ENCODE data around the gene MAX.

MAX gene

GRCh38 chr14:65044596-65044959 lies 57.7 kb downstream of the MAX start:
- no peaks in the 10 kb centered on the region for H3K9me3 ChIP-seq
- H3K4me3 ChIP-seq (ENCODE audit: low read depth in 1 of 2, low read length in 1 of 2), result peak overlapping the region; percentile 54 to 56
- peaks cover 49 to 68% of the 10 kb centered on the region in 2 experiments for H3K4me1 ChIP-seq (ENCODE audit: control insufficient read depth in 1 of 2, insufficient read depth in 1 of 2, low read depth in 1 of 2, low read length in 1 of 2)
- H3K27me3 ChIP-seq, result no peaks in the 10 kb centered on the region
- peaks cover 4% of the 10 kb centered on the region for H3K36me3 ChIP-seq
- H3K27ac ChIP-seq, result peak overlapping the region; percentile 88
- TF ChIP-seq CTCF (IDR thresholded peaks at IDR 0.05), result no peak

GRCh38 chr14:65043893-65044595 lies 58.3 kb downstream of the MAX start:
- TF ChIP-seq CTCF (IDR thresholded peaks at IDR 0.05), result no peak
- Histone ChIP-seq H3K36me3 (peaks cover 4% of the 10 kb centered on the region), H3K9me3 (no peaks in the 10 kb centered on the region), H3K4me1 (ENCODE audit: control insufficient read depth in 1 of 2, insufficient read depth in 1 of 2, low read depth in 1 of 2, low read length in 1 of 2) (peaks cover 49 to 68% of the 10 kb centered on the region in 2 experiments), H3K27me3 (no peaks in the 10 kb centered on the region), H3K4me3 (ENCODE audit: low read depth in 1 of 2, low read length in 1 of 2) (peak overlapping the region; percentile 54 to 56), H3K27ac (peak overlapping the region; percentile 88)

DNA sequence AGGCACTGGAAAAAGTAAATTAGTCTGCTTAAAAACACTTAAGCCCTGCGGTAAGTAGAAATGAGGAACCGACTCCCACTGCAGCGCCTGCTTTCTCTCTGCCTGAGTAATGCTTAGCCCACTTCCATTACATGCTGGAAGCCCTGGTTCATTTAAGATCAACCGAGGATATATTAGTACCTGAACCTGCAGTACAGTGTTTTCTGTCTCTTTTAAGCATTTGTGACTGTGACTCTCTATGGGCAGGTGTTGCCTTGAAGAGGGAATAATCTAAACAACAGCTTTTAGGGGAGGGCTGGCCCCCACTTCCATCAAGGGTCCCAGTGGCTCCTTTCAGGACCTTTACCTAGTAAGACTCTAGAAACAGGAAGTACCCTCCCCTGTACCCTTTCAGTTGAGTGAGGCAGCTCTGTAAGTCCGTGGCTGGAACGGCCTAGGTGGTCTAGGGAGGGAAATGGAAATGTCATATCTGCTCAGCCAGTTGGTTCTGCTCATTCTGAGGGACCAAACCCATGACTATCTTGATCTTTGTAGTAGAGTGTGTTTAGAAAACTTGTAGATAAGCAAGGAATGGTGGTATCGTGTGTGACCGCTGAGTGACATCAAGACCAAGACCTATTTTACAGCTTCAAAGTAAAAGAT lies 59.5 kb downstream of the MAX start:
- no peak for TF ChIP-seq CTCF (IDR thresholded peaks at IDR 0.05)
- H3K36me3 ChIP-seq, result peaks cover 2% of the 10 kb centered on the region
- no peaks in the 10 kb centered on the region for H3K9me3 ChIP-seq
- H3K27ac ChIP-seq, result peak overlapping the region; percentile 86
- H3K27me3 ChIP-seq, result no peaks in the 10 kb centered on the region
- H3K4me3 ChIP-seq (ENCODE audit: low read depth in 1 of 2, low read length in 1 of 2), result peak overlapping the region; percentile 13 to 50
- H3K4me1 ChIP-seq (ENCODE audit: control insufficient read depth in 1 of 2, insufficient read depth in 1 of 2, low read depth in 1 of 2, low read length in 1 of 2), result peaks cover 49 to 66% of the 10 kb centered on the region in 2 experiments

- no peak for TF ChIP-seq CTCF (IDR thresholded peaks at IDR 0.05)
- H3K4me1 ChIP-seq (ENCODE audit: control insufficient read depth in 1 of 2, insufficient read depth in 1 of 2, low read depth in 1 of 2, low read length in 1 of 2), result peaks cover 47 to 61% of the 10 kb centered on the region in 2 experiments
- H3K27ac ChIP-seq, result peak overlapping the region; percentile 86
- peaks cover 3% of the 10 kb centered on the region for H3K36me3 ChIP-seq
- H3K4me3 ChIP-seq (ENCODE audit: low read depth in 1 of 2, low read length in 1 of 2), result peak overlapping the region; percentile 13 to 50
- H3K27me3 ChIP-seq, result no peaks in the 10 kb centered on the region
- no peaks in the 10 kb centered on the region for H3K9me3 ChIP-seq
Measured at GRCh38 chr14:65042296-65042695, 60.0 kb downstream of the MAX start.

DNA sequence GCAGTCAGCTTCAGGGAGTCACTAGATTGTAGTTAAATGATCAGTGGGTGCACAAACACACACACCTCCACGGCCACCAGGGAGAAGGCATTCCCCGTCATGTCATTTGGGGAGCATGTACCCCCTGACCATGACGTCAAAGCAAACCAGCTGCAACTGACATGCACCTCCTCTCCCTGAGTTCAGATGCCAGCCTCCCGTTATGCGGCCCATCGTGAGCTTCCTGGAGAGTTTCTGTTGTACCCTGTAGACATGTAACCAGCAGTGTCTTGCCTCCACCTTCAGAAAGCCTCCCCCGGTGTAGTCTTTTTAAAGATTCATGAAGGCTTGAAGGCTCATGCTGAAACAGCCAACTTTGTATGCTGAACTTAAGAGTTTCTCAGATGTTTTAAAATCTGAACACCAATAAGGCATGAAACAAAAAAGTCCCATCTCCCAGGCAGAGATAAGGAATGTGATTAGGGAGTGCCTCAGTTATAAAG lies 60.8 kb downstream of the MAX start:
- H3K9me3 ChIP-seq, result no peaks in the 10 kb centered on the region
- no peaks in the 10 kb centered on the region for H3K27me3 ChIP-seq
- peak overlapping the region; percentile 86 for H3K27ac ChIP-seq
- TF ChIP-seq CTCF (IDR thresholded peaks at IDR 0.05), result no peak
- H3K4me1 ChIP-seq (ENCODE audit: control insufficient read depth in 1 of 2, insufficient read depth in 1 of 2, low read depth in 1 of 2, low read length in 1 of 2), result peaks cover 42 to 56% of the 10 kb centered on the region in 2 experiments
- peaks cover 3% of the 10 kb centered on the region for H3K36me3 ChIP-seq
- H3K4me3 ChIP-seq (ENCODE audit: low read depth in 1 of 2, low read length in 1 of 2), result no peak overlapping the region

Measured in neutrophil (primary cell).